Ishikawa (cell line): ENCODE measurements around the gene ZBTB14.

Experiments
- CEBPB ChIP-seq: IDR thresholded peaks from 2 replicates; pipeline ENCODE4 v1.6.1; 2012
- CREB1 ChIP-seq: IDR thresholded peaks from 2 replicates; pipeline ENCODE4 v1.6.1; 2012; ENCODE audit warnings: low read depth
- EP300 ChIP-seq: IDR thresholded peaks from 2 replicates; pipeline ENCODE4 v1.6.1; 2012; ENCODE audit warnings: borderline replicate concordance
- MAX ChIP-seq: IDR thresholded peaks from 2 replicates; pipeline ENCODE4 v1.6.1; 2012
- NFIC ChIP-seq: IDR thresholded peaks from 2 replicates; pipeline ENCODE4 v1.6.1; 2012
- RAD21 ChIP-seq: IDR thresholded peaks from 2 replicates; pipeline ENCODE4 v1.6.1; 2012; ENCODE audit warnings: low read depth
- TAF1 ChIP-seq: IDR thresholded peaks from 2 replicates; pipeline ENCODE4 v1.6.1; 2012; ENCODE audit warnings: low read depth, mild to moderate bottlenecking
- USF1 ChIP-seq: IDR thresholded peaks from 2 replicates; pipeline ENCODE4 v1.6.1; 2012
- YY1 ChIP-seq: IDR thresholded peaks from 2 replicates; pipeline ENCODE4 v1.6.1; 2012; ENCODE audit warnings: low read depth
- TF ChIP-seq, protein P1 (sequence below): IDR thresholded peaks from 2 replicates; pipeline ENCODE4 v1.6.1; 2012; ENCODE audit warnings: low read depth, mild to moderate bottlenecking

- TF ChIP-seq, protein P1, sequence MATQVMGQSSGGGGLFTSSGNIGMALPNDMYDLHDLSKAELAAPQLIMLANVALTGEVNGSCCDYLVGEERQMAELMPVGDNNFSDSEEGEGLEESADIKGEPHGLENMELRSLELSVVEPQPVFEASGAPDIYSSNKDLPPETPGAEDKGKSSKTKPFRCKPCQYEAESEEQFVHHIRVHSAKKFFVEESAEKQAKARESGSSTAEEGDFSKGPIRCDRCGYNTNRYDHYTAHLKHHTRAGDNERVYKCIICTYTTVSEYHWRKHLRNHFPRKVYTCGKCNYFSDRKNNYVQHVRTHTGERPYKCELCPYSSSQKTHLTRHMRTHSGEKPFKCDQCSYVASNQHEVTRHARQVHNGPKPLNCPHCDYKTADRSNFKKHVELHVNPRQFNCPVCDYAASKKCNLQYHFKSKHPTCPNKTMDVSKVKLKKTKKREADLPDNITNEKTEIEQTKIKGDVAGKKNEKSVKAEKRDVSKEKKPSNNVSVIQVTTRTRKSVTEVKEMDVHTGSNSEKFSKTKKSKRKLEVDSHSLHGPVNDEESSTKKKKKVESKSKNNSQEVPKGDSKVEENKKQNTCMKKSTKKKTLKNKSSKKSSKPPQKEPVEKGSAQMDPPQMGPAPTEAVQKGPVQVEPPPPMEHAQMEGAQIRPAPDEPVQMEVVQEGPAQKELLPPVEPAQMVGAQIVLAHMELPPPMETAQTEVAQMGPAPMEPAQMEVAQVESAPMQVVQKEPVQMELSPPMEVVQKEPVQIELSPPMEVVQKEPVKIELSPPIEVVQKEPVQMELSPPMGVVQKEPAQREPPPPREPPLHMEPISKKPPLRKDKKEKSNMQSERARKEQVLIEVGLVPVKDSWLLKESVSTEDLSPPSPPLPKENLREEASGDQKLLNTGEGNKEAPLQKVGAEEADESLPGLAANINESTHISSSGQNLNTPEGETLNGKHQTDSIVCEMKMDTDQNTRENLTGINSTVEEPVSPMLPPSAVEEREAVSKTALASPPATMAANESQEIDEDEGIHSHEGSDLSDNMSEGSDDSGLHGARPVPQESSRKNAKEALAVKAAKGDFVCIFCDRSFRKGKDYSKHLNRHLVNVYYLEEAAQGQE, result no peak
- no peak for TF ChIP-seq CEBPB
- TF ChIP-seq MAX, result no peak
- no peak for TF ChIP-seq YY1
- no peak for TF ChIP-seq TAF1
- no peak for TF ChIP-seq CREB1
- TF ChIP-seq EP300, result no peak
- no peak for TF ChIP-seq RAD21
- TF ChIP-seq USF1, result no peak
- no peak for TF ChIP-seq NFIC
Observed at GRCh38 chr18:5295231-5295920, at the start of gene ZBTB14.
